A673 (cell line): Measurements from ENCODE around the gene HMCN2. TPM values are rescaled to one million over a fixed set of nuclear protein-coding genes. Genes with fewer than 3 reads are reported as not detected.
"Not testable (repeated sequence)": the region's sequence is repeated elsewhere in the genome, so short reads cannot be mapped to it uniquely, and the experiment has no call there.

Source experiments
- BruUV-seq: library from RNA; stranded (reverse); fragments of 400-500 nt; replicated peaks from 2 replicates; lab custom pipeline; 2021; lab: Mats Ljungman, UMichigan
- CTCF ChIA-PET: fragments of 300-600 bp; sonication (Branson Sonifier 250); formaldehyde crosslinking; loops from one replicate; lab custom pipeline; 2022; ENCODE audit warnings: antibody characterized with exemption; lab: Charles Lee
- POLR2A ChIA-PET: fragments of 300-600 bp; sonication (Branson Sonifier 250); formaldehyde crosslinking; loops from one replicate; lab custom pipeline; 2022; ENCODE audit warnings: antibody characterized with exemption; ENCODE audit not compliant: low non-redundant PET; lab: Charles Lee
- DNase-seq: peaks from one replicate; pipeline ENCODE4 v3.0.0-alpha.2; 2015; ENCODE audit warnings: low spot score
- H3K27ac ChIP-seq: fragments of 200-600 bp; sonication (generic); 2 replicates; pipeline ENCODE4 v1.5.1; 2016; ENCODE audit warnings: mixed run types, low read depth, mild to moderate bottlenecking, mixed read lengths, antibody characterized with exemption, low read length; ENCODE audit not compliant: poor library complexity, severe bottlenecking
- H3K27me3 ChIP-seq: fragments of 200-600 bp; sonication (generic); replicated peaks from 2 replicates; pipeline ENCODE4 v1.6.1; 2017; ENCODE audit warnings: mixed run types, low read depth, mild to moderate bottlenecking, mixed read lengths, antibody characterized with exemption, low read length; ENCODE audit not compliant: insufficient read depth, poor library complexity
- H3K36me3 ChIP-seq: fragments of 200-600 bp; sonication (generic); 2 replicates; pipeline ENCODE4 v1.6.1; 2016; ENCODE audit warnings: mixed run types, mild to moderate bottlenecking, mixed read lengths, antibody characterized with exemption, low read length; ENCODE audit not compliant: insufficient read depth, poor library complexity, severe bottlenecking
- H3K4me1 ChIP-seq: fragments of 200-600 bp; sonication (generic); 2 replicates; pipeline ENCODE4 v1.6.1; 2017; ENCODE audit warnings: mixed run types, mild to moderate bottlenecking, mixed read lengths, antibody characterized with exemption, low read length; ENCODE audit not compliant: insufficient read depth, poor library complexity, severe bottlenecking
- H3K4me3 ChIP-seq: fragments of 200-600 bp; sonication (generic); 2 replicates; pipeline ENCODE4 v1.5.1; 2016; ENCODE audit warnings: low read depth, mixed run types, mild to moderate bottlenecking, mixed read lengths, low read length; ENCODE audit not compliant: poor library complexity, severe bottlenecking
- H3K9me3 ChIP-seq: fragments of 200-600 bp; sonication (generic); 2 replicates; pipeline ENCODE4 v1.6.1; 2016; ENCODE audit warnings: mixed run types, low read depth, mild to moderate bottlenecking, mixed read lengths, antibody characterized with exemption, low read length; ENCODE audit not compliant: poor library complexity, severe bottlenecking
- CTCF ChIP-seq: fragments of 300-800, 200-600 bp; sonication (generic); conservative IDR thresholded peaks from 2 replicates; pipeline ENCODE4 v1.5.1; 2017; ENCODE audit warnings: low read depth, mild to moderate bottlenecking, antibody characterized with exemption, low read length, moderate library complexity, mixed read lengths
- EZH2 ChIP-seq: fragments of 200-600 bp; sonication (generic); IDR thresholded peaks from 2 replicates; pipeline ENCODE4 v1.6.1; 2017; ENCODE audit warnings: borderline replicate concordance, low read depth, mild to moderate bottlenecking, mixed read lengths, antibody characterized with exemption, low read length; ENCODE audit not compliant: poor library complexity, severe bottlenecking
- intact Hi-C: fragments of 100-400 bp; cut with micrococcal nuclease; formaldehyde crosslinking; loops from one replicate; pipeline ENCODE4 v1.10.0; 2022; ENCODE audit not compliant: unreplicated experiment
- total RNA-seq: library from RNA; stranded (reverse); gene quantifications from 2 replicates; pipeline ENCODE4 v1.2.3, GENCODE V29; 2021

The HMCN2 gene
- total RNA-seq, 1 experiment from 2014 or later: 0.28 TPM

- TF ChIP-seq EZH2 (no peak), CTCF (no peak)
- DNase-seq: no peak
- H3K27me3 ChIP-seq: peaks cover 7% of the 10 kb centered on the region
- no TSS peak for BruUV-seq
- intact Hi-C loops: no loop called here
- H3K9me3 ChIP-seq: no peaks in the 10 kb centered on the region
- no peak overlapping the region for H3K27ac ChIP-seq
- H3K4me3 ChIP-seq: no peak overlapping the region
- ChIA-PET POLR2A (no interaction called here), CTCF (no interaction called here)
- H3K36me3 ChIP-seq: no peaks in the 10 kb centered on the region
- peaks cover 8% of the 10 kb centered on the region for H3K4me1 ChIP-seq
Observed at GRCh38 chr9:130275156-130275555, 9.6 kb downstream of the HMCN2 start.

DNA sequence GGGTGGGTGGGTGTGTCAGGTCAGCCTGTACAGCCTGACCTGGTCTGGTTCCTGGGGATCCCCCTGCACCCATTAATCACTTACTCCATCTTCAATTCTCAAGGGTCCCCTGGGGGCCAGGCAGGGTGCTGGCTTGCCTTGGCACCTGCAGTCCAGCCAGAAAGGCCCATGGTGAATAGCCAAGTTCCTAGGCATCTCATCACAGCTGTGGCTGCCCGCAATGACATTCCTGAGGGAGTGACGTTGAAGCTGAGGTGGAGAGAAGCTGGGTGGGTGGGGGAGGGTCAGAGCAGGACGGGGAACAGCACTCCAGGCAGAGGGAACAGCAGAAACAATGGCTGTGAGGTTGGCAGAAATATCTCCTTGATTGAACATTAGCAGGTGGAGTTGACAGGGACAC, 10.6 kb downstream of the HMCN2 start:
- H3K4me1 ChIP-seq: peaks cover 8% of the 10 kb centered on the region
- no peaks in the 10 kb centered on the region for H3K36me3 ChIP-seq
- H3K27me3 ChIP-seq: peaks cover 7% of the 10 kb centered on the region
- ChIA-PET POLR2A (no interaction called here), CTCF (no interaction called here)
- H3K4me3 ChIP-seq: no peak overlapping the region
- BruUV-seq: no TSS peak
- intact Hi-C loops: no loop called here
- DNase-seq: no peak
- H3K27ac ChIP-seq: no peak overlapping the region
- H3K9me3 ChIP-seq: no peaks in the 10 kb centered on the region
- no peak for TF ChIP-seq EZH2
- TF ChIP-seq CTCF: no peak

DNA sequence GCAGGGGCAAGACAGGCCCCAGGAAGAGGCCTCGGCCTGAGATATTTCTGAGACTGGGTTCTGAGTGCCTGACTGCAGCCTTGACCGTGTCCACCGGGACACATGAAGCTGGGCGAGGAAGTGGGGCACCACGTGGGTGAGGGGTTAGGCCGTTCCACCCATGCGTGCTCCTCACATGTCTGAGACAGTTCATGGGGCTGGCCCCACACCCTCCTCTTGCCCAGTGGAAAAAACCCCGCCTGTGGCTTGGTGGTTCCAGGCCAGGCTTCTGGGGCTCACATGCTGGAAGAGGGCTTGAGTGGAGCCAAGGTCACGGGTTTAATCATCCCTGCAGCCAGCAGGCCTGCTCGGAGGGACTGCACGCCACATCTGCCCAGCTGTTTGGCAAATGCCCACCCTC, 11.4 kb downstream of the HMCN2 start:
- no peak for TF ChIP-seq EZH2
- BruUV-seq: no TSS peak
- H3K4me1 ChIP-seq: peaks cover 8% of the 10 kb centered on the region
- H3K36me3 ChIP-seq: no peaks in the 10 kb centered on the region
- peaks cover 7% of the 10 kb centered on the region for H3K27me3 ChIP-seq
- no peaks in the 10 kb centered on the region for H3K9me3 ChIP-seq
- ChIA-PET POLR2A (no interaction called here), CTCF (no interaction called here)
- DNase-seq: no peak
- H3K4me3 ChIP-seq: no peak overlapping the region
- no peak overlapping the region for H3K27ac ChIP-seq
- intact Hi-C loops: no loop called here

- POLR2A ChIA-PET, H3K27me3 ChIP-seq, H3K4me3 ChIP-seq, H3K9me3 ChIP-seq, DNase-seq, BruUV-seq, H3K27ac ChIP-seq, CTCF ChIA-PET, H3K36me3 ChIP-seq, intact Hi-C loops: not testable (repeated sequence)
- peaks cover 14% of the 10 kb centered on the region for H3K4me1 ChIP-seq
Observed at GRCh38 chr9:130277525-130277924, 12.0 kb downstream of the HMCN2 start.
